HG03064 (cell line): Measurements from ENCODE around the gene CELSR1.

Source experiments
- ATAC-seq: cut with Tn5 transposase; IDR thresholded peaks from one replicate; pipeline ENCODE4 v1.9.1; 2021; ENCODE audit warnings: low read depth; ENCODE audit not compliant: unreplicated experiment

CELSR1 gene

GRCh38 chr22:46535876-46536536, 1.4 kb downstream of the CELSR1 start:
- no peak for ATAC-seq

- ATAC-seq = no peak
Measured at GRCh38 chr22:46534901-46535630, 2.4 kb downstream of the CELSR1 start.

GRCh38 chr22:46534177-46534776, 3.1 kb downstream of the CELSR1 start:
- no peak for ATAC-seq

DNA sequence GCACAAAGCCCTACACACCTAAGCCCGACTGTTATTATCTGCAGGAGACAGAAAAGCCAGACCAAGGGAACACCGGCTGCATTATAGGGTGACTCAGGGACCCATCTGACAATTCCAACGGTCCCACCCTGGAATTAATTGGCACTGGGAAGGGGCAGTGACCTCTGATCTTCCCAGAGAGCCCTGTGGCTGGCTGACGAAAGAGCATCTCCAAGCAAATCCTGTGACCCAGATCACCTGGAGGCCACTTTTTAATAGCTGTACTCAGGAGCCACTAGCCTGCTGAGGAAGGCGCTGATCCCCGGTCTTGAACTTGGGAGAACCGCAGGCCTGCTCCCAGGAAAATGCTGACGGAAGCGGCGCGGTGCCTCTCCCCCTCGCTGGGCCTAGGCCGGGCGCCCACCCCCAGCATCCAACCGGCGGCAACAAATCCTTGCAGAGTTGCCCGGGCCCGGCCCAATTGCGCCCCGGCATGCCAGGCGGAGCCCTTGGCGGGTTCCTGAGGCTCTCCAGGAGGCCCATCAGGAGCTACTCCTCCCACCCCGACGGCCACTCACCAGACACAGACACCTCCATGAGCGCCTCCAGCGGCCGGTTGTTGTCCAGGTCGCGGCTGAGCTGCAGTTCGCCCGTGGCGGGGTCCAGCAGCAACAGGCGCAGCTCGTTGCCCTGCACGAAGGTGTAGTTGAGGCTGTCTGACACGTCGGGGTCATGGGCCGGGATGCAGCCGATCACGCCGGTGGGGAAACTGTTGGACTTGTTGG, 4.2 kb downstream of the CELSR1 start:
- ATAC-seq = no peak

GRCh38 chr22:46532416-46532815, 5.0 kb downstream of the CELSR1 start:
- no peak for ATAC-seq

DNA sequence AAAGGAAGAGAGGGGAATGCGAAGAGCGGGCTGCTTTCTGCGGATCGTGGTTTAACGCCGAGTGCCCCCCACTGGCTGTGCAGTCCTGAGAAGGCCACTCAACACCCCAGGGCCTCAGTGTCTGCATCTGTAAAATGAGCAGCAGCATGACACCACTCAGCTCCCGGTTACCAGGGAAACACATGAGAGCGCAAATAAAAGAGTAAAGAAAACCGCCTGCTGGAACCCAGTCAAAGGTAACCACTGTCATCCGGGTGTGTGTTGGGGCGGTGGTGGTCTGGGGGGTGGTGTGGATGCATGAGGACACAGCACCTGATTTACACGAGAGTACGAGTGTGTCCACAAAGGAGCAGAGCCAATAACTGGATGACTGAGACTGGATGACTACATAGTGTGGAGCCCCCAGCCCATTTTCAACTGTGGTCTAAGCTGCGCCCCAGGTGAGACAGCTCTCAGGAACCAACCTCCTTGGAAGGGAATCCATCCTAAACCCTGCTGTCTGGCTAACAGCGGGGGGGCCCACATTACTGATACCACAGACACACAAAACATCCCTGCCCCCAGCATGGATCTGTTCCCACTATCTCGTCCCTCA, 5.7 kb downstream of the CELSR1 start:
- ATAC-seq = no peak

- ATAC-seq = no peak
Measured at GRCh38 chr22:46528121-46528610, 9.3 kb downstream of the CELSR1 start.

DNA sequence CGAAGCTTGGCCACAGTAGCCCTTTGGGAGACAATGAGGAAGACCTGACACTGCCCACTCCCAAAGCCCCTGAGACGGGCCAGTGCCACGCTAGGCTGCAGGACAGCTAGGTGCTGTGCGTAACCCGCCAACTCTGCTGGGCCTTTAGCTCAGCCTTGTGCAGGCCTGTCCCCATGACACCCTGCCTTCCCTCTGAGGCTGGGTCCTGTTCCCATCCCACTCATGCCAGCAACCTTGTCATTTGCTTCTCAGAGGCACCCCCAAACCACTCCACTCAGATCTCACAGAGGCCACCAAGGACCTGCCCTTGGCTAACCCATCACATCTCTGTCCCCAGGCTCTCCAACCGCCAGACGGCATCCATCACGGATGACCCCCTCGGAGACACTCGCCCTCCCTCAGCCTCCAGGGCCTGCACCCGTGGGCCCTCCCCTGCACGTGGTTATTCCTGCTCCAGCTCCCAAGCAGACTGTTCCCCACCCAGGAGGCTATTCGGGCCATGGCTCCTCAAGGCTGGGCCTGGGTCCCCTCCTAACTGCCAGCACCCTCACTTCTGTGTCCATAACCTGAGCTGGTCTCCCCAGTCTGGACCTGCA, 11.1 kb downstream of the CELSR1 start:
- ATAC-seq = no peak

DNA sequence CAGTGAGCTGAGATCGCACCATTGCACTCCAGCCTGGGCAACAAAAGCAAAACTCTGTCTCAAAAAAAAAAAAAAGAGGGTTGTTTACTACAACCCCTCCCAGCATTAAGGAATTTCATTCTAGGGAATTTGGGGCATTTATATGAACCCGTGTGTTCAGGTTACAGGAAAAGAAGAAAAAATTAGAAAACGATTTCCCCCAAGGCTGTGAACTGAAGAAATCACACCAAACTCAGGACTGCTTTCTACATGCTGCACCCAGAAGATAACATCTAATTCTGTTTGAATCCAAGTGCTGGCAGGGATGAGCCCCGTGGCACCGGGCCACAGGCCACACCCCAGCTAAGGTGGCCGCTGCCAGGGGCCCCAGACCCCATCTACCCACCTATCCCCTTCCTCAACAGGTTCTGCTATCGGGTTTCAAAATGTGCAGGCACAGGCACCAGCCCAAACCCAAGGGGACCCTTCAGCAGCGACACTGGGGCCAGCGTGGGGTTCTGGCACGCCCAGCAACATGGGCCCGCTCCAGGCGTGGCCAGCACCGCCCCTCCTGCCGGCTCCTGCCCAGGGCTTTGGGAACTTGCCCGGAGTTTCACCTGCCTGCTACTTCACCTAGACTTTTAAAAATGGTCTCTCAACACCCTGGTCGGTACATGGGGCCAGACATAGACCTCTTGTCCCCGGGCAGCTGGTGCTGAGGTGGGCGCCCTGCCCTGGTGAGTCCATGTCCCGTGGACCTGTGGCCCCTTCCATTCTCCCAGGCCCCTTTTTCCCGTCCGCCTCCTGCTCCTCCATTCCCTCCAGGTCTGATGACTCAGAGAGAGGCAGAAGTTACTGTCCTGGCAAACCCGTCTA, 11.8 kb downstream of the CELSR1 start:
- ATAC-seq = no peak

GRCh38 chr22:46524203-46524740, 13.1 kb downstream of the CELSR1 start:
- no peak for ATAC-seq

DNA sequence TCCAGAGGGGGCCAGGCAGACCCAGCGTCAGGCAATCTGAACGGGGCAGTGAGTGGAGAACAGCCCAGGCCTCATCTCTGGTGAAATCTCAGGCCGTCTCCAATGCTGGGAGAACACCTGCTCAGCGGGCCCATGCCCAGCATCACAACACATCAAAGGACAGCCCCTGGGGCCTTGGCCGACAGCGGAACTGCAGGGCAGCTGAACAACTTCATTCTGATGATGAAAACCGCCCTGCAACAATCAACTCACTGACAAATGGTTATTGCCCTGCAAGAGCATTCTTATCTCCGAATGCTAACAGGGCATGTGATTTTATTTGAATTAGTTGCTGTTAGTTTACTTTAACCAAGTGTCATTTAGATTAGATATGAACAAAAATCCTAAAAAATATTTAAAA, 14.6 kb downstream of the CELSR1 start:
- no peak for ATAC-seq

DNA sequence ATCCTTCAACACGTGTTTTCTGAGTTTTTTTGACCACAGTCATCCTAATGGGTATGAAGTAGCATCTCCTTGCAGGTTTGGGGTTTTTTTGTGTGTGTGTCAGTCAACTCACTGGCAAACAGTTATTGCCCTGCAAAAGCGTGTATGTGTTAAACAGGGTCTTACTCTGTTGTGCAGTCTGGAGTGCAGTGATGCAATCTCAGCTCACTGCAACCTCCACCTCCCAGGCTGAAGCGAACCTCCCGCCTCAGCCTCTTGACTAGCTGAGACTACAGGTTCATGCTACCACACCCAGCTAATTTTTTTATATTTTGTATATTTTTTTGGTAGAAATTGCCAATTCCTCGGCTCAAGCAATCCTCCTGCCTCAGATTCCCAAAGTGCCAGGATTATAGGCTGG, 15.4 kb downstream of the CELSR1 start:
- no peak for ATAC-seq

GRCh38 chr22:46520880-46521279, 16.5 kb downstream of the CELSR1 start:
- no peak for ATAC-seq

DNA sequence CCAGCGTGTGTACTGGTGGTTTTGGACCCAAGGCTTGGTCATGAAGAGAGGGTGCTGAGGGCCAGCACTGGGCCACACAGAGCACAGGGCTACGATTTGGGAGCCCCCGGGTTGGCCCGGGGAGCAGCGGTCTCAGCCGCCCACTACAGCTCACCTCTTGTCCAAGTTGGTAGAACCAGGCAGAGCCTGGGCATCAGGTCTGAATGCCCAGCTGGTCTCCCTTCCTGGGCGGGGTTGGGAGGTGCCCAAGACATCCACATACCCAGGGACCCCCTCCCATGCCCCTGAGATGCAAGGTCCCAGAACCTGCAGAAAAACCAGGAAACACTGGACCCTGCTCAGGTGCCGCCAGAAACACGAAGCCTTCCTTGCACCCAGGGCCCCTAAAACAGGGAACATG, 18.0 kb downstream of the CELSR1 start:
- no peak for ATAC-seq

DNA sequence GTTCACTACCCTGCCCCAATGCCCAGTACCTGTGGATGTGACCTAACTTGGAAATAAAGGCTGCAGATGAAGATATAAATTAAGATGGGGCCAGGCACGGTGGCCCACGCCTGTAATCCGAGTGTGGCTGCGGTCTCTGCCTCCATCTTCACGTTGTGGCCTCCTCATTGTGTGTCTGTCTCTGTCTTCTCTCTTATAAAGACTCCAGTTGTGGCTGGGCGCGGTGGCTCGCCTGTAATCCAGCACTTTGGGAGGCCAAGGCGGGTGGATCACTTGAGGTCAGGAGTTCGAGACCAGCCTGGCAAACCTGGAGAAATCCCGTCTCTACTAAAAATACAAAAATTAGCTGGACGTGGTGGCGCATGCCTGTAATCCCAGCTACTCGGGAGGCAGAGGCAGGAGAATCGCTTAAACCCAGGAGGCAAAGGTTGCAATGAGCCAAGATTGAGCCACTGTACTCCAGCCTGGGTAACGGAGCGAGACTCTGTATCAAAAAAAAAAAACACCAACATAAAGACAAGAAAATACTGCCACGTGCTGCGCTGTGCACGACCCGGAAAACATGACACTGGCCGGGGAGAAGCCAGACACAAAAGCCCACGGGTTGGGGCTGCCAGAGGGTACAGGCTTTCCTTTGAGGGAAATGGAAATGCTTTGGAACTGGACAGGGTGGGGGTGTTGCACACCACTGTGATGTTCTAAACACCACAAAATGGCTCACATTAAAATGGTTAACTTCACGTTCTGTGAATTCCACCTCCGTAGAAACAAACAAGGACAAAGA, 18.7 kb downstream of the CELSR1 start:
- no peak for ATAC-seq

DNA sequence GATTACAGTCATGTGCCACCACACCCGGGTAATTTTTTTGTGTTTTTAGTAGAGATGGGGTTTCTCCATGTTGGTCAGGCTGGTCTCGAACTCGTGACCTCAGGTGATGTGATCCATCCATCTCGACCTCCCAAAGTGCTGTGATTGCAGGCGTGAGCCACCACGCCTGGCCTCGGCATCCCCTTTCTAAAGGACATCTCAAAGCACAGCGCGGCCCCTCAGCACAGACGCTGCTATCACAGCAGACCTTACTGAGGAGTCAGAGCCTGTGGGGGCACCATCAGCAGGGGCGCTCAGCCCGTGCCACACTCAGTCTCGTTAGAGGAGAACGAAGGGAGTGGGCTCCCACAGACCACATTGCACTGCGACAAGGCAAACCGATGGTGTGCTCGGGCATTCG, 19.4 kb downstream of the CELSR1 start:
- ATAC-seq = no peak

GRCh38 chr22:46517255-46517761, 20.1 kb downstream of the CELSR1 start:
- no peak for ATAC-seq

GRCh38 chr22:46516638-46517037, 20.8 kb downstream of the CELSR1 start:
- ATAC-seq = no peak
